ENCODE measurements around the gene TMEM14B.

The TMEM14B gene

GRCh38 chr6:10801224-10801848 is 53.7 kb downstream of the TMEM14B start (continued):
- TF ChIP-seq ZSCAN4 (tag by site-specific recombination; IDR thresholded peaks at IDR 0.05) = no peak
- TF ChIP-seq CTCF (tag by site-specific recombination; IDR thresholded peaks at IDR 0.05) = peak; percentile 32; the same call in 1 of the 2 replicates
- no peak for TF ChIP-seq ZNF501 (tag by site-specific recombination; IDR thresholded peaks at IDR 0.05)
- TF ChIP-seq ZNF843 (tag by site-specific recombination; IDR thresholded peaks at IDR 0.05) = no peak

Measured in HEK293 (cell line).